ENCODE results near the gene HP.

GRCh38 chr16:72055911-72056310, 1.6 kb downstream of the HP start:
- TF ChIP-seq CTCF (conservative IDR thresholded peaks at IDR 0.05; ENCODE audit: low read length): no peak
- no peak for TF ChIP-seq EZH2phosphoT487 (IDR thresholded peaks at IDR 0.05; ENCODE audit: borderline replicate concordance)

Measured in Loucy (cell line).